CD4-positive, alpha-beta T cell (primary cell): ENCODE results near the gene LRCH3. TPM values are rescaled to one million over a fixed set of nuclear protein-coding genes. Genes with fewer than 3 reads are reported as not detected.
A peak's percentile ranks its signal among the peaks of the same experiment; 100 is the strongest.

Experiments
- ATAC-seq: fragments of 200-7000 bp; cut with Tn5 transposase; one replicate; pipeline ENCODE4 v1.10.0; 2022; ENCODE audit warnings: mild to moderate bottlenecking; ENCODE audit not compliant: poor library complexity
- CTCF ChIA-PET: fragments of 350-600 bp; sonication (Branson Sonifier 250); formaldehyde crosslinking; loops from one replicate; lab custom pipeline; 2021; ENCODE audit warnings: antibody characterized with exemption, inconsistent platforms; lab: Charles Lee
- POLR2A ChIA-PET: fragments of 350-600 bp; sonication (Branson Sonifier 250); formaldehyde crosslinking; loops from one replicate; lab custom pipeline; 2021; ENCODE audit warnings: antibody characterized with exemption, inconsistent platforms; lab: Charles Lee
- DNase-seq, 14 experiments: peaks; one replicate each; pipeline ENCODE4 v3.0.0-alpha.2; 2013 to 2020; ENCODE audit warnings: mixed read lengths in 2 of 14
- H3K27ac ChIP-seq, 2 donors: one replicate each; pipeline versions ENCODE4 v1.5.1 to v1.7.0; 2013; ENCODE audit warnings: low read length in 2 of 2, low read depth in 1 of 2, mild to moderate bottlenecking in 1 of 2
- H3K27me3 ChIP-seq, 2 experiments: 1 replicate in 1 of 2; 2 replicates in 1 of 2; pipeline versions ENCODE4 v1.6.1 to v1.7.0; 2013; ENCODE audit warnings: low read length in 2 of 2, control low read depth in 1 of 2, mild to moderate bottlenecking in 1 of 2, moderate library complexity in 1 of 2; ENCODE audit not compliant: insufficient read depth in 2 of 2, control insufficient read depth in 1 of 2
- H3K36me3 ChIP-seq: one replicate; pipeline ENCODE4 v1.6.1; 2013; ENCODE audit warnings: low read length, control low read depth; ENCODE audit not compliant: insufficient read depth
- H3K4me1 ChIP-seq: one replicate; pipeline ENCODE4 v1.6.1; 2013; ENCODE audit warnings: low read length, control low read depth; ENCODE audit not compliant: insufficient read depth
- H3K4me3 ChIP-seq: one replicate; pipeline ENCODE4 v1.5.1; 2013; ENCODE audit warnings: mild to moderate bottlenecking, low read length, moderate library complexity
- H3K9me3 ChIP-seq, 2 experiments: 1 replicate in 1 of 2; 2 replicates in 1 of 2; pipeline versions ENCODE4 v1.6.1 to v1.7.0; 2013; ENCODE audit warnings: low read length in 2 of 2, mild to moderate bottlenecking in 2 of 2, control low read depth in 1 of 2, moderate library complexity in 1 of 2; ENCODE audit not compliant: control insufficient read depth in 1 of 2, insufficient read depth in 1 of 2
- H3K27ac Mint-ChIP-seq: one replicate; pipeline ENCODE4 v1.8.0; 2020; ENCODE audit warnings: mixed read lengths
- H3K27me3 Mint-ChIP-seq: one replicate; pipeline ENCODE4 v1.8.0; 2021; ENCODE audit warnings: mixed read lengths
- H3K36me3 Mint-ChIP-seq: one replicate; pipeline ENCODE4 v1.8.0; 2021; ENCODE audit warnings: low read depth, mixed read lengths
- H3K4me1 Mint-ChIP-seq: one replicate; pipeline ENCODE4 v1.8.0; 2021; ENCODE audit warnings: low read depth, mixed read lengths
- H3K4me3 Mint-ChIP-seq: one replicate; pipeline ENCODE4 v1.8.0; 2020; ENCODE audit warnings: mild to moderate bottlenecking, mixed read lengths
- H3K9me3 Mint-ChIP-seq: one replicate; pipeline ENCODE4 v1.8.0; 2020; ENCODE audit warnings: mixed read lengths
- intact Hi-C, 2 experiments: fragments of 100-400 bp; cut with DNase I in 1 of 2; cut with micrococcal nuclease in 1 of 2; formaldehyde crosslinking; loops; one replicate each; pipeline versions ENCODE4 v1.15.1 to v1.9.0; 2023 to 2025; cut with DNase I, micrococcal nuclease
- total RNA-seq, 174 experiments: library from RNA in 2 of 174; stranded (reverse) in 2 of 174; gene quantifications; one replicate each; pipeline ENCODE4 v1.2.3 and lab custom pipeline; 2021 to 2026
- TF ChIP-seq, protein P1 (sequence below): fragments of 200-600 bp; IDR thresholded peaks from one replicate; pipeline ENCODE4 v1.8.0; 2022; ENCODE audit warnings: antibody characterized with exemption, mild to moderate bottlenecking

The LRCH3 gene
- total RNA-seq, 2 experiments from 2014 or later = 31.5 to 37.6 TPM

DNA sequence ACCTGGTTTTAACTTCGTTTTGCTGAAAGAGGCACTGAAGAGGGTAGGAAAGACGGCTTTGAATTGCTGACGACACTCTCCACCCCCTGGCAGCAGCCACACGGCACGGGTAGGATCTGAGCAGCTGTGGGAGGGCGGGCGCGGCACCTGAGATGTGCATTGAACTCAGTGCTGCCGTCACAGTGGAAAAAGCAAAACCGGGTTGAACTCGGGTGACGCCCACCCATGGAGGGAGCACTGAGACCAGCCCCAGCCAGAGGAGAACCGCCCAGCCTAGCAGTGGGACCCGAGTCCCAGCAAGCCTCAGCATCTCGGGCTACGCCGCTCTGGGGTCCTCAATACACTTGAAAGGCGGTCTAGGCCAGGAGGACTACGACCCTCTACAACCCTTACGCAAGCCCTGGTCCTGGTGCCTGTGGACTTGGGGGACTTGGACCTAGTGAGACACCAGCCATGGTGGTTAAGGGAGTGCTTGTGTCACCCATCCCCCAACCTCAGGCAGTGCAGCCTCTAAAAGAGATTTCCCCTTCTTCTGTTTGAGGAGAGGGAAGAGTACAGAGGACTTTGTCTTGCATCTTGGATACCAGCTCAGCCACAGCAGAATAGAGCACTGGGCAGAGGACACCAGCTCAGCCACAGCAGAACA is 108.9 kb downstream of the LRCH3 start:
- intact Hi-C loops = no loop called here
- H3K4me1 Mint-ChIP-seq = no peaks in the 10 kb centered on the region
- H3K27me3 Mint-ChIP-seq = no peaks in the 10 kb centered on the region
- TF ChIP-seq, protein P1, sequence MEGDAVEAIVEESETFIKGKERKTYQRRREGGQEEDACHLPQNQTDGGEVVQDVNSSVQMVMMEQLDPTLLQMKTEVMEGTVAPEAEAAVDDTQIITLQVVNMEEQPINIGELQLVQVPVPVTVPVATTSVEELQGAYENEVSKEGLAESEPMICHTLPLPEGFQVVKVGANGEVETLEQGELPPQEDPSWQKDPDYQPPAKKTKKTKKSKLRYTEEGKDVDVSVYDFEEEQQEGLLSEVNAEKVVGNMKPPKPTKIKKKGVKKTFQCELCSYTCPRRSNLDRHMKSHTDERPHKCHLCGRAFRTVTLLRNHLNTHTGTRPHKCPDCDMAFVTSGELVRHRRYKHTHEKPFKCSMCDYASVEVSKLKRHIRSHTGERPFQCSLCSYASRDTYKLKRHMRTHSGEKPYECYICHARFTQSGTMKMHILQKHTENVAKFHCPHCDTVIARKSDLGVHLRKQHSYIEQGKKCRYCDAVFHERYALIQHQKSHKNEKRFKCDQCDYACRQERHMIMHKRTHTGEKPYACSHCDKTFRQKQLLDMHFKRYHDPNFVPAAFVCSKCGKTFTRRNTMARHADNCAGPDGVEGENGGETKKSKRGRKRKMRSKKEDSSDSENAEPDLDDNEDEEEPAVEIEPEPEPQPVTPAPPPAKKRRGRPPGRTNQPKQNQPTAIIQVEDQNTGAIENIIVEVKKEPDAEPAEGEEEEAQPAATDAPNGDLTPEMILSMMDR = no peak
- no peaks in the 10 kb centered on the region for H3K36me3 ChIP-seq
- H3K4me3 Mint-ChIP-seq = no peak overlapping the region
- POLR2A ChIA-PET = no interaction called here
- no peaks in the 10 kb centered on the region for H3K4me1 ChIP-seq
- H3K9me3 Mint-ChIP-seq = no peaks in the 10 kb centered on the region
- no peak overlapping the region for H3K27ac ChIP-seq
- H3K9me3 ChIP-seq = no peaks in the 10 kb centered on the region
- H3K4me3 ChIP-seq = no peak overlapping the region
- CTCF ChIA-PET = no interaction called here
- H3K36me3 Mint-ChIP-seq = no peaks in the 10 kb centered on the region
- H3K27ac Mint-ChIP-seq = no peak overlapping the region
- no peaks in the 10 kb centered on the region for H3K27me3 ChIP-seq
- DNase-seq (no peak), ATAC-seq (peak; percentile 24)

DNA sequence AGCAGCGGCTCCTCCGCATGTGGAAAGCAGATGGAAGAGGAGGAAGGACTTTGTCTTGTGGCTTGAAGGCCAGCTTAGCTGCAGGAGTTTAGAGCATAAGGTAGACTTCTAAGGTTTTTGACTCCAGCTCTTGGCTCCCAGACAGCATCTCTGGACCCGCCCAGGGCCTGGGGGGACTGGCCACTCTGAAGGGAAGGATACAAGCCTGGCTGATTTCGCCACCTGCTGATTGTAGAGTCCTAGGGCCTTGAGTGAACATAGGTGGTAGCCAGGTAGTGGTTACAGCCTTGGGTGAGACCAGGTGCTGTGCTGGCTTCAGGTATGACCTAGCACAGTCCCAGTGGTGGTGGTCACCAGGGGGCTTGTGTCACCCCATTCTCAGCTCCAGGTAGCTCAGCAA is 110.6 kb downstream of the LRCH3 start:
- Histone ChIP-seq H3K27ac (no peak overlapping the region), H3K27me3 (no peaks in the 10 kb centered on the region), H3K4me1 (peaks cover 3% of the 10 kb centered on the region), H3K4me3 (no peak overlapping the region), H3K36me3 (no peaks in the 10 kb centered on the region), H3K9me3 (no peaks in the 10 kb centered on the region)
- Mint-ChIP-seq H3K36me3 (no peaks in the 10 kb centered on the region), H3K9me3 (no peaks in the 10 kb centered on the region), H3K4me1 (peaks cover 9% of the 10 kb centered on the region), H3K27me3 (no peaks in the 10 kb centered on the region), H3K27ac (no peak overlapping the region), H3K4me3 (no peak overlapping the region)
- DNase-seq = no peak
- TF ChIP-seq, protein P1 = no peak
- POLR2A ChIA-PET = no interaction called here
- no peak for ATAC-seq
- intact Hi-C loops = no loop called here
- CTCF ChIA-PET = no interaction called here

DNA sequence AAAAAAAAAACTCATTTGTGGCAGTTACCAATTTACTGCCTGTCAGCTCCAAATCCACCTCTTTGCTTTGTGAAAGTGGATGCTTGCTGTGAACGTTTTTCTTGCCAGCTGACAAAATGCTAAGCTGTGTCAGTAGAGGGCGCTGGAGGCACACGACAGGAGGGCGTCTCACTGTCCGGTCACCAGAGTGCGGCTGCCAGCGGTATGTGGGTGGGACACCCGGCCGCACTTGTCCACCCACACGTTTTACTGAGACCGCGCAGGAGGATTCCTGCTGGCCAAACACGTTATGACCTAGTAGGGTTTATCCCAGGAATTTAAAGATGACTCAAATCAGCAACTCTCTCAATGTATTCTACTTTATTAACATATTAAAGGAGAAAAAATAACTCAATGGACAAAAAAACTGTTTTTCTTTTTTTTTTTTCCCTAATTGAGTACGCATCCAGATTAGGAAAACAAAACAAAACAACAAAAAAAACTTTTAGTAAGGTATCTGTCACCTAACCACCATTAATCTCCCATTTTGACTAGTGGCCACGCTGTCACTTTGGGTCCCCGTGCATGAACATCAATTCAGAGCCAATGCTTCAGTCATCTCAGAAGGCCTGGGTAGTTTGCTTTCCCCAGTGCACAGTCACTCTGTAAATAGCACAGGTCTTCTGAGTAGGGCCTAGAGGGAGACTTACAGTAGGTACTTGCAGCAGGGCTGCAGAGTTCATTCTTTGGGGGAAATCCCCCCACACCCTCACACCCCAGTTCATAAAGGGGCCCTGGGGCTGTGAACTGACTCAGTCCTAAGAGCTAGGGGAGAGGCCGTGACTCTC is 115.2 kb downstream of the LRCH3 start:
- intact Hi-C loops = loop anchor here (2.0 kb wide), 1 partner anchor 37 kb away; no protein-coding TSS in a partner anchor
- Mint-ChIP-seq H3K27ac (no peak overlapping the region), H3K4me3 (no peak overlapping the region)

More for the DNA sequence above, 115.2 kb downstream of the LRCH3 start:
- Mint-ChIP-seq H3K27me3 (no peaks in the 10 kb centered on the region), H3K36me3 (no peaks in the 10 kb centered on the region), H3K4me1 (peaks cover 9% of the 10 kb centered on the region), H3K9me3 (no peaks in the 10 kb centered on the region)
- Histone ChIP-seq H3K36me3 (no peaks in the 10 kb centered on the region), H3K27ac (no peak overlapping the region), H3K27me3 (no peaks in the 10 kb centered on the region), H3K4me1 (peaks cover 3% of the 10 kb centered on the region), H3K4me3 (no peak overlapping the region), H3K9me3 (no peaks in the 10 kb centered on the region)
- peak; percentile 60 to 86 (median 66) for DNase-seq
- TF ChIP-seq, protein P1 = peak; percentile 87
- CTCF ChIA-PET = interaction anchor here (0.6 to 1.5 kb wide), 14 partner anchors 8 to 975 kb away, joined by 3 to 18 read pairs (median 3); no protein-coding TSS in a partner anchor
- POLR2A ChIA-PET = interaction anchor here (0.6 kb wide), 1 partner anchor 40 kb away, joined by 3 read pairs; no protein-coding TSS in a partner anchor
- peak; percentile 77 for ATAC-seq
